Prostate gland (tissue), 2 donors: Measurements from ENCODE around the gene PACS1. TPM values are rescaled to one million over a fixed set of nuclear protein-coding genes. Genes with fewer than 3 reads are reported as not detected.

Experiments used
- DNase-seq: peaks from one replicate; pipeline ENCODE4 v3.0.0-alpha.2; 2019; ENCODE audit warnings: low spot score
- H3K27ac ChIP-seq, 2 donors: fragments of 200-600 bp; sonication (generic); 2 replicates each; pipeline ENCODE4 v1.5.1; 2017 to 2019
- H3K27me3 ChIP-seq: fragments of 200-600 bp; sonication (generic); replicated peaks from 2 replicates; pipeline ENCODE4 v1.5.1; 2019; ENCODE audit not compliant: insufficient read depth
- H3K36me3 ChIP-seq, 2 donors: fragments of 200-600 bp; sonication (generic); 1 replicate in 1 of 2; 2 replicates in 1 of 2; pipeline versions ENCODE4 v1.5.1 to v1.8.1; 2017 to 2019
- H3K4me1 ChIP-seq: fragments of 200-600 bp; sonication (generic); replicated peaks from 2 replicates; pipeline ENCODE4 v1.5.1; 2019
- H3K4me3 ChIP-seq, 2 donors: fragments of 200-600 bp; sonication (generic); 2 replicates each; pipeline ENCODE4 v1.5.1; 2017 to 2019
- H3K9me3 ChIP-seq: fragments of 200-600 bp; sonication (generic); 2 replicates; pipeline ENCODE4 v1.5.1; 2017
- CTCF ChIP-seq, 4 experiments: fragments of 200-600 bp in 2 of 4; fragments of 450-650 bp in 2 of 4; sonication (generic) in 2 of 4; IDR thresholded peaks; 1 replicate in 3 of 4; 2 replicates in 1 of 4; pipeline ENCODE4 v1.5.1; 2016 to 2019; ENCODE audit warnings: antibody characterized with exemption in 4 of 4, mild to moderate bottlenecking in 2 of 4, moderate library complexity in 2 of 4
- POLR2A ChIP-seq: fragments of 450-650 bp; IDR thresholded peaks from one replicate; pipeline ENCODE4 v1.6.1; 2016; ENCODE audit warnings: antibody characterized with exemption, mild to moderate bottlenecking
- POLR2AphosphoS5 ChIP-seq: sonication (generic); formaldehyde crosslinking; IDR thresholded peaks from one replicate; pipeline ENCODE4 v1.6.1; 2017; ENCODE audit warnings: antibody characterized with exemption
- WGBS: methylation state at CpG from one replicate; pipeline ENCODE4 v1.1.5; 2018; 5-methylcytosine and 5-hydroxymethylcytosine counted together
- intact Hi-C: fragments of 100-400 bp; cut with DNase I; formaldehyde crosslinking; loops from one replicate; pipeline ENCODE4 v1.14.2; 2022
- total RNA-seq, 2 donors: library from RNA; depleted of rRNA; stranded (reverse); fragments of >200 nt; gene quantifications; one replicate each; pipeline ENCODE4 v1.1.0, GENCODE V29; 2016

The PACS1 gene
- total RNA-seq, 2 donors from 2014 or later, result 51.9 to 107 TPM

GRCh38 chr11:66032957-66033735 lies 36.9 kb upstream of the PACS1 start:
- Histone ChIP-seq H3K27ac (no peak overlapping the region), H3K36me3 (no peaks in the 10 kb centered on the region), H3K4me3 (no peak overlapping the region), H3K27me3 (no peaks in the 10 kb centered on the region), H3K4me1 (no peaks in the 10 kb centered on the region), H3K9me3 (no peaks in the 10 kb centered on the region)
- 84% methylated on average over 8 of the region's 8 CpGs for whole genome bisulfite sequencing
- TF ChIP-seq POLR2AphosphoS5, result no peak
- DNase-seq, result no peak
- intact Hi-C loops, result no loop called here

GRCh38 chr11:66035653-66036333 lies 34.3 kb upstream of the PACS1 start:
- no peak overlapping the region for H3K27ac ChIP-seq
- intact Hi-C loops, result no loop called here
- no peak overlapping the region for H3K4me3 ChIP-seq
- H3K9me3 ChIP-seq, result no peaks in the 10 kb centered on the region
- TF ChIP-seq POLR2AphosphoS5 (no peak), POLR2A (no peak), CTCF (IDR thresholded peaks at IDR 0.05) (no peak)
- no peaks in the 10 kb centered on the region for H3K27me3 ChIP-seq
- WGBS, result 57% methylated on average over 9 of the region's 9 CpGs
- H3K4me1 ChIP-seq, result no peaks in the 10 kb centered on the region
- H3K36me3 ChIP-seq, result no peaks in the 10 kb centered on the region
- DNase-seq, result no peak

- DNase-seq, result no peak
- H3K36me3 ChIP-seq, result no peaks in the 10 kb centered on the region
- H3K27ac ChIP-seq, result no peak overlapping the region
- no peaks in the 10 kb centered on the region for H3K9me3 ChIP-seq
- H3K27me3 ChIP-seq, result no peaks in the 10 kb centered on the region
- H3K4me1 ChIP-seq, result no peaks in the 10 kb centered on the region
- intact Hi-C loops, result no loop called here
- 47% methylated on average over 5 of the region's 5 CpGs for WGBS
- TF ChIP-seq POLR2AphosphoS5, result no peak
- TF ChIP-seq POLR2A, result no peak
- TF ChIP-seq CTCF (IDR thresholded peaks at IDR 0.05), result no peak
- H3K4me3 ChIP-seq, result no peak overlapping the region
Observed at GRCh38 chr11:66036334-66036710, 33.8 kb upstream of the PACS1 start.

GRCh38 chr11:66037327-66037726 lies 32.7 kb upstream of the PACS1 start:
- no peak for TF ChIP-seq POLR2A
- no peak for TF ChIP-seq POLR2AphosphoS5
- no peak for TF ChIP-seq CTCF (IDR thresholded peaks at IDR 0.05)
- no peak for DNase-seq
- H3K4me3 ChIP-seq, result no peak overlapping the region
- H3K4me1 ChIP-seq, result no peaks in the 10 kb centered on the region
- H3K9me3 ChIP-seq, result no peaks in the 10 kb centered on the region
- intact Hi-C loops, result no loop called here
- H3K36me3 ChIP-seq, result no peaks in the 10 kb centered on the region
- H3K27ac ChIP-seq, result no peak overlapping the region
- WGBS, result 98% methylated on average over 3 of the region's 3 CpGs
- H3K27me3 ChIP-seq, result no peaks in the 10 kb centered on the region

GRCh38 chr11:66039765-66040164 lies 30.3 kb upstream of the PACS1 start:
- TF ChIP-seq CTCF (IDR thresholded peaks at IDR 0.05), result no peak
- no peak for TF ChIP-seq POLR2AphosphoS5
- TF ChIP-seq POLR2A, result no peak
- H3K4me1 ChIP-seq, result no peaks in the 10 kb centered on the region
- no peak for DNase-seq
- WGBS, result 79% methylated on average over 3 of the region's 3 CpGs
- no peaks in the 10 kb centered on the region for H3K27me3 ChIP-seq
- no peak overlapping the region for H3K4me3 ChIP-seq
- no peaks in the 10 kb centered on the region for H3K36me3 ChIP-seq
- no peak overlapping the region for H3K27ac ChIP-seq
- H3K9me3 ChIP-seq, result no peaks in the 10 kb centered on the region
- intact Hi-C loops, result no loop called here
